DOHH2 (cell line): Measurements from ENCODE around the gene SLC35G2.

ENCODE experiments used
- H3F3A ChIP-seq: fragments of 200-600 bp; sonication (generic), shearing (Covaris generic); 2 replicates; pipeline ENCODE4 v1.6.0; 2016; ENCODE audit warnings: antibody characterized with exemption, mild to moderate bottlenecking; ENCODE audit not compliant: control insufficient read depth, insufficient read depth
- H3K27ac ChIP-seq: fragments of 200-600 bp; sonication (generic); 2 replicates; pipeline ENCODE4 v1.5.1; 2014; ENCODE audit warnings: low read depth, mild to moderate bottlenecking, low read length, moderate library complexity
- H3K27me3 ChIP-seq: fragments of 200-600 bp; sonication (generic); 2 replicates; pipeline ENCODE4 v1.6.1; 2014; ENCODE audit warnings: mild to moderate bottlenecking, low read length, mixed read lengths; ENCODE audit not compliant: control insufficient read depth
- H3K36me3 ChIP-seq: fragments of 200-600 bp; sonication (generic); 2 replicates; pipeline ENCODE4 v1.6.1; 2014; ENCODE audit warnings: mild to moderate bottlenecking, low read length, moderate library complexity, mixed read lengths; ENCODE audit not compliant: control insufficient read depth
- H3K4me1 ChIP-seq: fragments of 200-600 bp; sonication (generic); 2 replicates; pipeline ENCODE4 v1.6.1; 2014; ENCODE audit warnings: mild to moderate bottlenecking, low read length, mixed read lengths; ENCODE audit not compliant: control insufficient read depth
- H3K4me2 ChIP-seq: fragments of 200-600 bp; sonication (generic); 2 replicates; pipeline ENCODE4 v1.6.0; 2014; ENCODE audit warnings: mild to moderate bottlenecking, low read length, moderate library complexity
- H3K4me3 ChIP-seq: fragments of 200-600 bp; sonication (generic); 2 replicates; pipeline ENCODE4 v1.5.1; 2014; ENCODE audit warnings: mild to moderate bottlenecking, low read length, mixed read lengths
- H3K79me2 ChIP-seq: fragments of 200-600 bp; sonication (generic); 2 replicates; pipeline ENCODE4 v1.6.1; 2014; ENCODE audit warnings: mild to moderate bottlenecking, low read length, mixed read lengths; ENCODE audit not compliant: control insufficient read depth
- H3K9me2 ChIP-seq: fragments of 200-600 bp; sonication (generic); replicated peaks from 2 replicates; pipeline ENCODE4 v1.6.1; 2014; ENCODE audit warnings: mild to moderate bottlenecking, low read length, mixed read lengths; ENCODE audit not compliant: control insufficient read depth
- H3K9me3 ChIP-seq: fragments of 200-600 bp; sonication (generic); 2 replicates; pipeline ENCODE4 v1.6.1; 2014; ENCODE audit warnings: antibody characterized with exemption, low read length, mixed read lengths; ENCODE audit not compliant: control insufficient read depth, insufficient read depth
- H4K20me1 ChIP-seq: fragments of 200-600 bp; sonication (generic); 2 replicates; pipeline ENCODE4 v1.6.0; 2014; ENCODE audit warnings: low read depth, mild to moderate bottlenecking, antibody characterized with exemption, low read length, moderate library complexity; ENCODE audit not compliant: control insufficient read depth, insufficient read depth
- EZH2phosphoT487 ChIP-seq: fragments of 200-600 bp; sonication (generic); IDR thresholded peaks from 2 replicates; pipeline ENCODE4 v1.6.1; 2017; ENCODE audit warnings: borderline replicate concordance, mild to moderate bottlenecking, antibody characterized with exemption, low read length, moderate library complexity, mixed read lengths
- TF ChIP-seq, protein P1 (sequence below): fragments of 200-600 bp; sonication (generic); IDR thresholded peaks from one replicate; pipeline ENCODE4 v1.5.1; 2014; ENCODE audit warnings: antibody characterized with exemption, mild to moderate bottlenecking, low read depth, low read length; ENCODE audit not compliant: poor library complexity, severe bottlenecking

The SLC35G2 gene

DNA sequence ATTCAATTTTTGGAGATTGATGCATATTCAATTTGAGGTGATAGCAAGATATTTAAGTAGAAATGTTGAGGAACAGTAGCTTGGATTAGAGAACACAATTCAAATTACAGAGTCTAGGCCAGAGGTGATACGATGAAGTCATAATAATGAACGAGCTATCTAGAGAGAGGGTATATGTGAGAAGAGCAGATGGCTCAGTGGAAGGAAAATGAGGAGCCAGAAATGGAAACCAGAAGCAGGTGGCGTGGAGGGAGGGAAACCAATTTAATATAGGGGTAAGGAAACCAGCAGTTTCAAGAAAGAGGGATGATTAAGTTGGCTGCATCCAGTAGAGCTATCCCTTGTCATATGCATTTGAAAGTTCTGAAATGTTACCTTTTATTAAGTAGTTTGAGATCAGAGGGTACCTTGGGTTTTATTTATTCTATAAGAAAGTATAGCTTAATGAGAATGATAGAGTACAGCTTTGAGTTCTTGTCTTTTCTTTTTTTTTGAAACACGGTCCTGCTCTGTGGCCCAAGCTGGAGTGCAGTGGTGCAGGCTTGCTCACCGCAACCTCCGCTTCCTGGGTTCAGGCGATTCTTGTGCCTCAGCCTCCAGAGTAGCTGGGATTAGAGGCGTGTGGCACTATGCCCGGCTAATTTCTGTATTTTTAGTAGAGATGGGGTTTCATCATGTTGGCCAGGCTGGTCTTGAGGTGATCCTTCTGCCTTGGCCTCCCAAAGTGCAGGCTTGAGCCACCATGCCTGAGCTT, 65.2 kb downstream of the SLC35G2 start:
- peaks cover 12% of the 10 kb centered on the region for H3F3A ChIP-seq
- peaks cover 97% of the 10 kb centered on the region for H3K79me2 ChIP-seq
- H3K4me2 ChIP-seq = peak overlapping the region; percentile 65
- H3K27me3 ChIP-seq = no peaks in the 10 kb centered on the region
- H3K4me3 ChIP-seq = peak overlapping the region; percentile 38
- H3K9me3 ChIP-seq = no peaks in the 10 kb centered on the region
- peaks cover 72% of the 10 kb centered on the region for H3K4me1 ChIP-seq
- H3K9me2 ChIP-seq = no peaks in the 10 kb centered on the region
- peak overlapping the region; percentile 75 for H3K27ac ChIP-seq
- H3K36me3 ChIP-seq = peaks cover 9% of the 10 kb centered on the region; the same call in 1 of the 2 replicates
- no peak for TF ChIP-seq EZH2phosphoT487
- TF ChIP-seq, protein P1, sequence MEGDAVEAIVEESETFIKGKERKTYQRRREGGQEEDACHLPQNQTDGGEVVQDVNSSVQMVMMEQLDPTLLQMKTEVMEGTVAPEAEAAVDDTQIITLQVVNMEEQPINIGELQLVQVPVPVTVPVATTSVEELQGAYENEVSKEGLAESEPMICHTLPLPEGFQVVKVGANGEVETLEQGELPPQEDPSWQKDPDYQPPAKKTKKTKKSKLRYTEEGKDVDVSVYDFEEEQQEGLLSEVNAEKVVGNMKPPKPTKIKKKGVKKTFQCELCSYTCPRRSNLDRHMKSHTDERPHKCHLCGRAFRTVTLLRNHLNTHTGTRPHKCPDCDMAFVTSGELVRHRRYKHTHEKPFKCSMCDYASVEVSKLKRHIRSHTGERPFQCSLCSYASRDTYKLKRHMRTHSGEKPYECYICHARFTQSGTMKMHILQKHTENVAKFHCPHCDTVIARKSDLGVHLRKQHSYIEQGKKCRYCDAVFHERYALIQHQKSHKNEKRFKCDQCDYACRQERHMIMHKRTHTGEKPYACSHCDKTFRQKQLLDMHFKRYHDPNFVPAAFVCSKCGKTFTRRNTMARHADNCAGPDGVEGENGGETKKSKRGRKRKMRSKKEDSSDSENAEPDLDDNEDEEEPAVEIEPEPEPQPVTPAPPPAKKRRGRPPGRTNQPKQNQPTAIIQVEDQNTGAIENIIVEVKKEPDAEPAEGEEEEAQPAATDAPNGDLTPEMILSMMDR = no peak
- peaks cover 8% of the 10 kb centered on the region; the same call in 1 of the 2 replicates for H4K20me1 ChIP-seq

DNA sequence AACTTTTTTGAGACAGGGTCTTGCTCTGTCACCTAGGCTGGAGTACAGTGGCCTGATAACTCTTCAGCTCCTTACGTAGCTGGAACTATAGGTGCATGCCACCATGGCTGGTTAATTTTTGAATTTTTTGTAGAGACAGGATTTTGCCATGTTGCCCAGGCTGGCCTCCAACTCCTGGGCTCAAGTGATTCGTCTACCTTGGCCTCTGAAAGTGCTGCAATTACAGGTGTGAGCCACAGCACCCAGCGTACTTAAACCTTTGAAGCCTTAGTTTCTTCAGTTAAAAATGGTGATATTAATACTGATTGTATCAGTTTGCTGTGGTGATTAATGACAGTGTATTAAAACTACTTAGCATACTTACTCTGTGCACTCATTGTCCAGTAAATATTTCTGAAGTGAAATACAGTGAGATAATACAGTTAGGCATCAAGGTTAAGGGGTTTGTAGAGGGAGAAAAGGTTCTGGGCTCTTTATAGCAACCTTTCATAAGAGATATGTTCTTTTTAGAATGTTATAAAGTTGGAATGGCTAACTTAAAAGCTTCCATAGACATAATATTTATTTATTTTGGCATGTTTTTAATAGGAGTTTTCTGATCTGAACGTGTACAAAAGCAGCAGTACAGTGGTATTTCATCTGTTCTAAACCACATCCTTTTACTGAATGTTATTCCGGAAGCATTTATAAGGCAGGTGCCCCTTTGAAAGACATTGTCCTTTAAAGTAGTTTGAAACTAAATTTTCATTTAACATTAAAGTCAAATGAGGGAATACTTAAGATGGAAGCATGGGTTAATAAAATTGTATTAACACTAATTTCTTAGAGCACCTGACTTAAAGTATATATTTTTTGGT, 66.7 kb downstream of the SLC35G2 start:
- no peaks in the 10 kb centered on the region for H3K9me3 ChIP-seq
- H3F3A ChIP-seq = peaks cover 12% of the 10 kb centered on the region
- peaks cover 9% of the 10 kb centered on the region; the same call in 1 of the 2 replicates for H3K36me3 ChIP-seq
- peaks cover 67% of the 10 kb centered on the region for H3K4me1 ChIP-seq
- H4K20me1 ChIP-seq = 0 out of 2 replicates have a peak, but pooled peaks cover 4% of the 10 kb centered on the region
- H3K4me2 ChIP-seq = peak overlapping the region; percentile 56
- H3K4me3 ChIP-seq = peak overlapping the region; percentile 39
- no peaks in the 10 kb centered on the region for H3K9me2 ChIP-seq
- peak overlapping the region; percentile 75 for H3K27ac ChIP-seq
- TF ChIP-seq, protein P1 = no peak
- no peak for TF ChIP-seq EZH2phosphoT487
- no peaks in the 10 kb centered on the region for H3K27me3 ChIP-seq
- peaks cover 100% of the 10 kb centered on the region for H3K79me2 ChIP-seq

DNA sequence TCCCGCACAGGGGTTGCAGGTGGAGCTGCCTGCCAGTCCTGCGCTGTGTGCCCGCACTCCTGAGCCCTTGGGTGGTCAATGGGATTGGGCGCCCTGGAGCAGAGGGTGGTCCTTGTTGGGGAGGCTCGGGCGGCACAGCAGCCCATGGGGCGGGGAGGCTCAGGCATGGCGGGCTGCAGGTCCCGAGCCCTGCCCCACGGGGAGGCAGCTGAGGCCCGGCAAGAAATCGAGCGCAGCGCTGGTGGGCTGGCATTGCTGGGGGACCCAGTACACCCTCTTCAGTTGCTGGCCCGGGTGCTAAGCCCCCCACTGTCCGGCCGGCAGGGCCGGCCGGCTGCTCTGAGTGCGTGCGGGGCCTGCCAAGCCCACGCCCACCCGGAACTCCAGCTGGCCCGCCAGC, 71.0 kb downstream of the SLC35G2 start:
- TF ChIP-seq, protein P1 = no peak
- TF ChIP-seq EZH2phosphoT487 = no peak
- Histone ChIP-seq H3K27me3 (no peaks in the 10 kb centered on the region), H3K4me1 (peaks cover 54% of the 10 kb centered on the region), H3K27ac (no peak overlapping the region), H3K4me2 (no peak overlapping the region), H4K20me1 (peaks cover 8% of the 10 kb centered on the region; the same call in 1 of the 2 replicates), H3K4me3 (no peak overlapping the region), H3K36me3 (0 out of 2 replicates have a peak, but pooled peaks cover 3% of the 10 kb centered on the region), H3K9me3 (no peaks in the 10 kb centered on the region), H3F3A (peaks cover 3% of the 10 kb centered on the region; the same call in 1 of the 2 replicates), H3K79me2 (peaks cover 100% of the 10 kb centered on the region), H3K9me2 (no peaks in the 10 kb centered on the region)
